Erythroblast (primary cell): ENCODE results near the gene RPS29.

Source experiments
- GATA1 ChIP-seq: IDR thresholded peaks from 2 replicates; pipeline ENCODE4 v1.6.1; 2011; ENCODE audit warnings: low read depth, mild to moderate bottlenecking, control low read depth, low read length, moderate library complexity
- POLR2A ChIP-seq: IDR thresholded peaks from 2 replicates; pipeline ENCODE4 v1.6.1; 2011; ENCODE audit warnings: mild to moderate bottlenecking, low read length

GRCh38 chr14:49581209-49582112 is 4.7 kb downstream of the RPS29 start:
- no peak for TF ChIP-seq POLR2A
- TF ChIP-seq GATA1: no peak
